ENCODE measurements around the gene TIMM21.

Gene TIMM21

DNA sequence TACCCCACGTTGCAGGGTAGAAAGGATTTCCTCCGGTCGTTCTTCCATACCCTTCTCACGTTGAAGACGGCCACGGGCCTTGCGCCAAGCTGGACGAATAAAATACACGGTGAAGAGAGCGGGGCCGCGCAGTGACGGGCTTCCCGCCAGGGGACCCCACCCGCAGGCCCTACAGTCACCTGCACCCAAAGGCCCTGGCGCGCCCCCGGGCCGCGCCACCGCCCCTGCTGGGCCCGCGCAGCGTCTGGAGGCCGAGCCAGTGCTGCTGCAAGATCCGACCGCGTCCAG is 888 bp upstream of the TIMM21 start:
- DNase-seq (ENCODE audit: low read depth), result no peak

- no peak for DNase-seq (ENCODE audit: low read depth)
Measured at GRCh38 chr18:74148543-74149070, 284 bp downstream of the TIMM21 start.

- DNase-seq (ENCODE audit: low read depth), result no peak
Measured at GRCh38 chr18:74149878-74150277, 1.6 kb downstream of the TIMM21 start.

DNA sequence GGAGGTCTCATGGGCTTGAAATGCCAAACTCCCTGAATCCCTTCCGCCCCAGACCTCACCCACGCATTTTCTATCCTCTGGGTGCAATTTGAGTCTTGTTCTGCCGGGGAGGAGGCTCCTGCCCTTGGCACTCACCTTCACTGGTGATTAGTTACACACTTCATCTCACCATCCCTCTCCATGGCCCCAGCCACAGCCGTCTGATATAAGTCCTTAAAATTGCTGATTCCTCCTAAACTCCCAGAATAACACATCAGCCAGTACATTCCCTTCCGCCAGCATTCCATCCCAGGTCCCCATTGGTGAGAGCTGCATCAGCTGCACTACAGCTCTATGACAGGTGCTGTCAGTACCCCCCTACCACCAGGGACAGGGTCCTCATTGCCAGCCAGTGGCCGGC is 3.9 kb downstream of the TIMM21 start:
- DNase-seq (ENCODE audit: low read depth), result no peak

- DNase-seq (ENCODE audit: low read depth), result no peak
Measured at GRCh38 chr18:74152857-74153256, 4.5 kb downstream of the TIMM21 start.

DNA sequence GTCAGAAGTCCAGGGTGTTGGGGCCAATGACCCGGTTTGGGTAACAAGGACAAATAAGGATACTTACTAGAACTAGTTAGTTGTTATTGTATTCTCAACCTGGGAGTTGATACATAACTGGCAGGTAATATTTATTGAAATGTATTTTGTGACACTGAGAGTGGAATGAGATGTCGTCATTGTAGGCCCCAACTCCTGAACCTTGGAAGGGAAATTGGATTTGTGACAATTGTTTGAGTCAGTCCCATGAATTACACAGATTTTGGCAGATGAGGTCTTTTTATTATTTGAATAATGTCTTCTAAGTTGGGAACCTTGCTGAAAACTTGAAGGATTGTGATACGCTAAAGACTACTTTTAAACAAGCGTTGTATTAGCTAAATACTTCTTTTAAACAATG is 5.1 kb downstream of the TIMM21 start:
- no peak for DNase-seq (ENCODE audit: low read depth)

- no peak for DNase-seq (ENCODE audit: low read depth)
Measured at GRCh38 chr18:74153793-74154192, 5.5 kb downstream of the TIMM21 start.

DNA sequence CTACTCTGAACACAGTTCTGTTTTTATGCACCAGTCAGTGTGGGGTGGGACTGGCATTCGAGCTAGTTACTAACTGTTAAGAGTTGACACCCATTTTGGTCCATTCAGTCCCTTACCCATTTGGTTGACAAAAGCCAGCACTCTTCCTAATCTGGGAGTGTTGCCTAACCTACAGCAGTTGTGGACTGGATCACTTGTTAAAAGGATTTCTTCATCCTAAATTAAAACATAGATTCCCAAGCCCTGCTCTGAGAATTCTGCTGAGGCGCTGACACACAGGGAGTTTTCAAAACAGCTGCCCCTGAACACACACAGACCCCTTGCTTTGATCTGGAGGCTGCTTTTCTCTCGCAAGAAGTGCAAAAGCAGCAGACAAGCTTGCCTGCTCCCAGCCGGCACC is 6.4 kb downstream of the TIMM21 start:
- DNase-seq (ENCODE audit: low read depth), result no peak

- no peak for DNase-seq (ENCODE audit: low read depth)
Measured at GRCh38 chr18:74155276-74155675, 7.0 kb downstream of the TIMM21 start.

GRCh38 chr18:74163019-74163660 is 14.8 kb downstream of the TIMM21 start:
- DNase-seq (ENCODE audit: low read depth), result no peak

DNA sequence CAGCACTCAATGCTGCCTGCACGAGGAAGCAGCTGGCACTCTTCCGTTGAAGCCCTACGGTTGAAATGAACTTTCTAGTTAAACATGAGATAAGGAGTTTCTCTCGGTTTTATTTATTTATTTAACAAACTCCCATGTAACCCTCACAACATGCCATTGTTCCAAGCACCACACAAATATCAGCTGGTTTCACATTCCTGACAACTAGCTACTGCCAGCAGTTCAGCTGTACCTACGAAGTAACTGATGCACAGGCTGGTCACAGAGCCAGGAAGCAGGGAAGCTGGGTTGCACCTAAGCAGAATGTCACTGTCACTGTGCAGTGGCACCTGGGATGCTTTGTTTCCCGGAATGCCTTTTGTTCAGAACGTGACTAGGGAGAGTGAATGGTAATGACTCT is 18.1 kb downstream of the TIMM21 start:
- DNase-seq (ENCODE audit: low read depth), result no peak

- DNase-seq (ENCODE audit: low read depth), result no peak
Measured at GRCh38 chr18:74171910-74172606, 23.7 kb downstream of the TIMM21 start.

GRCh38 chr18:74172697-74173433 is 24.5 kb downstream of the TIMM21 start:
- no peak for DNase-seq (ENCODE audit: low read depth)

- DNase-seq (ENCODE audit: low read depth), result no peak
Measured at GRCh38 chr18:74173434-74173750, 25.1 kb downstream of the TIMM21 start.

- no peak for DNase-seq (ENCODE audit: low read depth)
Measured at GRCh38 chr18:74175658-74176057, 27.3 kb downstream of the TIMM21 start.

DNA sequence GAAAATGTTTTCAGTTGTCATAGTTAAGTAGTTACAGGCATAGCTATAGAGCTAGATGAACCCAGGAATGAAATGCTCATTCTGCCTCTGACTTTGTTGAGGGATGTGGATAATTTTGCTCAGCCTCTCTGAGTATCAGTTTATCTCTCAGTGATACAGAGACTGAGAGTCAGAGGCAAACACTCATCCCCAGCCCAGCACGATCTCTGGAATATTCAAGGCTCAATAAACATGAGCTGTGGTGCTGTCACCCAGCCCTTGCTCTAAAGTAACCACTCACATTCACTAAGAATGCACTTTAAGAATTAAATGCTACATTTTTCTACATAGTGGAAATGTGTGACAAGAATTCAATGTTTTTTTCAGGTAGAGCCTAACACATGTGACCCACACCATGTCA is 30.6 kb downstream of the TIMM21 start:
- no peak for DNase-seq (ENCODE audit: low read depth)

- DNase-seq (ENCODE audit: low read depth), result no peak
Measured at GRCh38 chr18:74179623-74180199, 31.4 kb downstream of the TIMM21 start.

DNA sequence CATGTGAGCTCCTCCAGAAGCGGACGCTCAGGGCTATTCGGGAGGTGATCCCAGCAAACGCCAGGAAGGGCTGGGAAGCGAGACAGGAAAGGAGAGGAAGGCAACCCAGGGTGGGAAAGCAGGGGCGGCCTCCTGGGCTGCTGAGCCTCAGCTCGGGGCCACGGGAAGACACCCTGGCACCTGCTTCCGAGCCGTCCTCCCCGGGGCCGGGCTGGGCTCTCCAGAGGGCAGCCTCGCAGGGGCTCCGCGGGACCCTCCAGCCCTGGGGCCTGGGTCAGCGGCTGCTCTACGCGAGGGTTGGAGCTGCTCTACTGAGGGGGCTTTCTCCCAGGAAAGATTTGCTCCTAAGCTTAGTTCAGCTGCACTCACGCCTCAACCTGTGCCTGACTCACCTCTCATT is 34.0 kb downstream of the TIMM21 start:
- DNase-seq (ENCODE audit: low read depth), result no peak

DNA sequence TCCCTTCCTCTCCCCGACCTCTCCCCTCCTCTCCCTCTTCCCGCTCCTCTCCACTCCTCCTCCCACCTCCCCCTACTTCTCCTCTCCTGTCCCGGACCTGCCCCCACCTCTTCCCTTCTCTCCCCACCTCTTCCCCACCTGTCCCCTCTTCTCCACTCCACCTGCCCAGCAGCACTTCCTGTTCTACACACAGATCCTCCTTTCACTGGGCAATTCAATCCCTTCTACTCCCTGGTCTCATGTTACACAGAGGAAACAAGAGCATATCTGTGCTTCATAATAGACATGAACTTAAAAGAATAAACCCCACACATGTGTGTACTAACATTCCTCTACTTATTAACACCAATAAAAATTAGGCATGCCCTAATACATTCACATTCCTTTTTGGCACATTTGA is 34.8 kb downstream of the TIMM21 start:
- DNase-seq (ENCODE audit: low read depth), result no peak

DNA sequence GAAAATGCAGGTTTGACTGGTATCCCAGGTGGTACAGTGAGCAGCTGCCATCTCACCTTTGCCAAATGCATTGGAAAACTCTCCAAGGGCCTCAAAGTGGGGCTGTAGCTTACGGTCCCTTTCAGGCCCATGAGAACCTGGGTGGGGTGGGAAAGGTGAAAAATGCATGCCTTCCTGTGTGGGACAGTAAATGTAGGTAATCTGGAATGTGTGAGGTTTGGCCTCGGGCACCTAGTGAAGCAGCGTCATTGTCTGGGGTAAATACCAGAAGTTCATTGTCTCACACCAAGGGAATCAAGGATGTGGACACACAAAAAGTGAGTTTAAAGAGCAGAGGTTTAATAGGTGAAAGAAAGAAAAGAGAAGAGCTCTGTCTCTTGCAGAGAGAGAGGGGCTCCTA is 36.6 kb downstream of the TIMM21 start:
- no peak for DNase-seq (ENCODE audit: low read depth)

- DNase-seq (ENCODE audit: low read depth), result no peak
Measured at GRCh38 chr18:74185860-74186259, 37.5 kb downstream of the TIMM21 start.

DNA sequence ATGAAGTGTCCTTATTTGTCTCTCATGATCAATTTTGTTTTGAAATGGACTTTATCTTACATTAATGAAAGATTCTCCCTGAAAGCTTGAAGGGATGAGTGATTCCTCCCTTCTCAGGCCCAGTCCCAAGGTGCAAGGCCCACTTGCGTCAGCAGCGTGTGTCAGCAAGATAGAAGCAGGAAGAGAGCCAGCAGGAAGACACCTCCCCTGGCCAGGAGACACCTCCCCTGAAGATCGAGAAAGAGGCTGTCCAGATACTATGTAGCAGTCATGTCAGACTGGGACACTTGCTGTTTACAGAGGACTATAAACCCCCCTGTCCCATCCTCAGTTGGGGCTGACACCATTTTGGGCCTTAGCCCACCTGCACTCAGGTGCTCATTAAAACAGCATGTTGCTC is 38.3 kb downstream of the TIMM21 start:
- DNase-seq (ENCODE audit: low read depth), result no peak

DNA sequence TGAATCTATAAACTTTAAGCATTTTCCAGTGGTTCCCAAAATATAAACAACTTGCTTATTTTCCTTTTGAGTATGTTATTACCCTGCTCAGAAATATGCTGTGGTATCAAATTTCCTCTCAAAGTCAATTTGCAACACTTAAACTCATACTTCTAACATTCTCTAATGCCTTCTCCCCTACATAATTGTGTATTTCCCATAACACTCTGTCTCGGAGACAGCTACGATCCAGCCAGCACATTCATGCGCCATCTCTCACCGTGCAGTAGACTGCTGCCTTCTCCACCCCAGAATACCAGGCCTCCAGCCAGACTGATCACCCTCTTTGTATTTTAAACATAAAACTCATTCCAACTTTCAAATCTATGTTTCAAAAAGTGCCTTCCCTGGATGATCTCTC is 41.8 kb downstream of the TIMM21 start:
- DNase-seq (ENCODE audit: low read depth), result no peak
